Smooth muscle cell of the coronary artery (primary cell): ENCODE measurements around the gene SPATA22. TPM values are rescaled to one million over a fixed set of nuclear protein-coding genes. Genes with fewer than 3 reads are reported as not detected.

Experiments
- total RNA-seq: library from RNA; depleted of rRNA; stranded (reverse); fragments of >200 nt; gene quantifications from 2 replicates; pipeline ENCODE4 v1.2.3, GENCODE V29; 2014; ENCODE audit warnings: low replicate concordance

Gene SPATA22, protein sequence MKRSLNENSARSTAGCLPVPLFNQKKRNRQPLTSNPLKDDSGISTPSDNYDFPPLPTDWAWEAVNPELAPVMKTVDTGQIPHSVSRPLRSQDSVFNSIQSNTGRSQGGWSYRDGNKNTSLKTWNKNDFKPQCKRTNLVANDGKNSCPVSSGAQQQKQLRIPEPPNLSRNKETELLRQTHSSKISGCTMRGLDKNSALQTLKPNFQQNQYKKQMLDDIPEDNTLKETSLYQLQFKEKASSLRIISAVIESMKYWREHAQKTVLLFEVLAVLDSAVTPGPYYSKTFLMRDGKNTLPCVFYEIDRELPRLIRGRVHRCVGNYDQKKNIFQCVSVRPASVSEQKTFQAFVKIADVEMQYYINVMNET
- not detected in 2 replicates for total RNA-seq

GRCh38 chr17:3471599-3471998 is at the start of gene SPATA22:
SPATA22 (minus strand) TSS chr17:3471819; CDS start chr17:3469325, 2,494 bp downstream.

GRCh38 chr17:3475812-3476610 is 4.4 kb upstream of the SPATA22 start, which contains the start of gene ASPA:
ASPA (plus strand) TSS chr17:3475997; CDS start chr17:3476160, 163 bp downstream.

GRCh38 chr17:3433741-3434140 is 37.9 kb downstream of the SPATA22 start, which contains the start of gene OR1E2:
OR1E2 (minus strand) TSS chr17:3433841; CDS start chr17:3433841, 0 bp downstream.

GRCh38 chr17:3411070-3411469 is 60.5 kb downstream of the SPATA22 start, which contains the start of gene OR3A3:
OR3A3 (plus strand) TSS chr17:3411370.

DNA sequence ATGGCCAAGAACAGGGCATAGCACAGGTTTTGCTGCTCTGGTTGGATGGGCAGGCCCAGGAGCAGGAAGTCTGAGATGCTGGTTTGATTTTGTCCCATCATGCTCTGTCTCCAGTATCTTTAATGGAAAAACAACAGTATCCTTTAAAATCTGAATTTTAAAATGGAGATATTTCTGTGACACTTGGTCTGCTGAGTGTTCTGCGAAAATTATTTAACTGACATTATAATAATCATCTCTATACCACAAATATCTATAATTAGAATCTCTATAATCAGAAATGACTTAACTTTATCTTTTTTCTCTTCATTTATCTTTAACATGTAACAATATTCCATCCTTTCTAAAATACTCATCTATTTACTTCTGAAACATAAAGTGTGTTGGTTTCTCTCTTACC is 73.3 kb downstream of the SPATA22 start, which contains the start of gene OR1E1:
OR1E1 (minus strand) TSS at position 101 of the 400 bp plus-strand sequence; CDS start at position 101, 0 bp downstream.

Other genes starting within 250 kb of the SPATA22 start
- not detected in 2 replicates for gene OR3A1, start 173.5 kb downstream of the SPATA22 start, total RNA-seq
- not detected in 2 replicates for gene OR3A2, start 85.5 kb downstream of the SPATA22 start, total RNA-seq
- gene OR1E1, start 73.4 kb downstream of the SPATA22 start, total RNA-seq: not detected in 2 replicates
- gene OR3A3, start 60.4 kb downstream of the SPATA22 start, total RNA-seq: not detected in 2 replicates
- gene OR1E2, start 38.0 kb downstream of the SPATA22 start, total RNA-seq: not detected in 2 replicates
- gene ASPA, start 4.2 kb upstream of the SPATA22 start, total RNA-seq: 2.9 TPM in 1 of 2 replicates, not detected in the other
- gene TRPV3, start 86.0 kb upstream of the SPATA22 start, total RNA-seq: 0.23 and 1.8 TPM in 2 replicates
- gene TRPV1, start 137.6 kb upstream of the SPATA22 start, total RNA-seq: 0.60 and 1.8 TPM in 2 replicates
- 10.4 and 11.6 TPM in 2 replicates for gene SHPK, start 164.4 kb upstream of the SPATA22 start, total RNA-seq
- 14.7 and 18.4 TPM in 2 replicates for gene CTNS, start 164.9 kb upstream of the SPATA22 start, total RNA-seq
- 81.9 and 210 TPM in 2 replicates for gene TAX1BP3, start 196.8 kb upstream of the SPATA22 start, total RNA-seq
- 4.9 and 18.9 TPM in 2 replicates for gene EMC6, start 197.0 kb upstream of the SPATA22 start, total RNA-seq
- 0.38 TPM in 1 of 2 replicates, not detected in the other for gene P2RX5, start 224.3 kb upstream of the SPATA22 start, total RNA-seq